Tibial nerve (tissue), 4 donors: Measurements from ENCODE around the gene NRCAM. TPM values are rescaled to one million over a fixed set of nuclear protein-coding genes. Genes with fewer than 3 reads are reported as not detected.

ENCODE experiments used
- DNase-seq, 2 donors: peaks; one replicate each; pipeline ENCODE4 v3.0.0-alpha.2; 2019; ENCODE audit warnings: low spot score in 2 of 2
- H3K27ac ChIP-seq, 4 donors: fragments of 200-600 bp; sonication (generic) in 3 of 4; one replicate each; pipeline ENCODE4 v1.5.1; 2017 to 2019; ENCODE audit warnings: mild to moderate bottlenecking in 1 of 4
- H3K27me3 ChIP-seq, 2 donors: fragments of 200-600 bp; sonication (generic) in 1 of 2; one replicate each; pipeline versions ENCODE4 v1.5.1 to v1.6.0; 2017 to 2019
- H3K36me3 ChIP-seq, 3 donors: fragments of 200-600 bp; sonication (generic); one replicate each; pipeline ENCODE4 v1.5.1; 2018 to 2019
- H3K4me1 ChIP-seq, 4 donors: fragments of 200-600 bp; sonication (generic) in 3 of 4; one replicate each; pipeline ENCODE4 v1.5.1; 2017 to 2019
- H3K4me3 ChIP-seq, 4 donors: fragments of 200-600 bp; sonication (generic) in 3 of 4; one replicate each; pipeline ENCODE4 v1.5.1; 2017 to 2019; ENCODE audit warnings: mild to moderate bottlenecking in 1 of 4, moderate library complexity in 1 of 4
- H3K9me3 ChIP-seq, 4 donors: fragments of 200-600 bp; sonication (generic) in 3 of 4; one replicate each; pipeline ENCODE4 v1.5.1; 2017 to 2019
- EP300 ChIP-seq, 2 donors: sonication (generic); formaldehyde crosslinking; IDR thresholded peaks; one replicate each; pipeline ENCODE4 v1.6.1; 2017; ENCODE audit warnings: antibody characterized with exemption in 2 of 2, mild to moderate bottlenecking in 1 of 2
- POLR2A ChIP-seq, 2 donors: fragments of 450-650 bp; IDR thresholded peaks; one replicate each; pipeline ENCODE4 v1.6.1; 2017; ENCODE audit warnings: antibody characterized with exemption in 2 of 2, mild to moderate bottlenecking in 2 of 2, moderate library complexity in 2 of 2
- WGBS, 2 donors: methylation state at CpG; one replicate each; pipeline ENCODE4 v1.1.5; 2018; 5-methylcytosine and 5-hydroxymethylcytosine counted together
- total RNA-seq, 4 donors: library from RNA; depleted of rRNA; stranded (reverse); fragments of >200 nt; gene quantifications; one replicate each; pipeline ENCODE4 v1.1.0, GENCODE V29; 2016
- TF ChIP-seq, protein P1 (sequence below), 5 experiments: fragments of 200-600 bp in 3 of 5; fragments of 450-650 bp in 2 of 5; sonication (generic) in 3 of 5; IDR thresholded peaks; one replicate each; pipeline ENCODE4 v1.5.1; 2016 to 2019; ENCODE audit warnings: antibody characterized with exemption in 5 of 5, mild to moderate bottlenecking in 3 of 5, moderate library complexity in 2 of 5

NRCAM gene
- total RNA-seq, 4 donors from 2014 or later = 16.5 to 87.4 (median 22.4) TPM

DNA sequence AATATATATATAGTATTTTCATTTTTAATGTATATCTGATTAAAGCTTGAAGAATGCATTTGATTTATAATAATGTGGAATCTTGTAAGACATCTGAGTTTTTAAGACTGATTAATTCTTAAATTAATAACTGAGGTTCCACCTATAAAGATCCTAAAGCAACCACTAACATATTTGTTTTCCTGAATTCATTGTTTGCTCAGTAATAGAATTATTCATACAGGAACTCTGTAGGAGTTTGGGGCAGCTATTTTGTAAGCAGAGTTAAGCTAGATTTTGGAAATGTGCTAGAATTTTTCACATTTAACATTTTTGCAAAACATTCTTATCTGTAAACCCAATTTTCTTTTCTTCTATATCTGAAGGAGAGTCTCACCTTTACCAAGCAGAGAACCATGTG is 88.9 kb downstream of the NRCAM start:
- DNase-seq = no peak
- Histone ChIP-seq H3K36me3 (no peaks in the 10 kb centered on the region), H3K27ac (no peak overlapping the region), H3K4me3 (no peak overlapping the region), H3K4me1 (no peaks in the 10 kb centered on the region), H3K27me3 (no peaks in the 10 kb centered on the region), H3K9me3 (no peaks in the 10 kb centered on the region)
- TF ChIP-seq EP300 (IDR thresholded peaks at IDR 0.05) = no peak
- TF ChIP-seq, protein P1, sequence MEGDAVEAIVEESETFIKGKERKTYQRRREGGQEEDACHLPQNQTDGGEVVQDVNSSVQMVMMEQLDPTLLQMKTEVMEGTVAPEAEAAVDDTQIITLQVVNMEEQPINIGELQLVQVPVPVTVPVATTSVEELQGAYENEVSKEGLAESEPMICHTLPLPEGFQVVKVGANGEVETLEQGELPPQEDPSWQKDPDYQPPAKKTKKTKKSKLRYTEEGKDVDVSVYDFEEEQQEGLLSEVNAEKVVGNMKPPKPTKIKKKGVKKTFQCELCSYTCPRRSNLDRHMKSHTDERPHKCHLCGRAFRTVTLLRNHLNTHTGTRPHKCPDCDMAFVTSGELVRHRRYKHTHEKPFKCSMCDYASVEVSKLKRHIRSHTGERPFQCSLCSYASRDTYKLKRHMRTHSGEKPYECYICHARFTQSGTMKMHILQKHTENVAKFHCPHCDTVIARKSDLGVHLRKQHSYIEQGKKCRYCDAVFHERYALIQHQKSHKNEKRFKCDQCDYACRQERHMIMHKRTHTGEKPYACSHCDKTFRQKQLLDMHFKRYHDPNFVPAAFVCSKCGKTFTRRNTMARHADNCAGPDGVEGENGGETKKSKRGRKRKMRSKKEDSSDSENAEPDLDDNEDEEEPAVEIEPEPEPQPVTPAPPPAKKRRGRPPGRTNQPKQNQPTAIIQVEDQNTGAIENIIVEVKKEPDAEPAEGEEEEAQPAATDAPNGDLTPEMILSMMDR (IDR thresholded peaks at IDR 0.05) = no peak
- TF ChIP-seq POLR2A (IDR thresholded peaks at IDR 0.05) = no peak

DNA sequence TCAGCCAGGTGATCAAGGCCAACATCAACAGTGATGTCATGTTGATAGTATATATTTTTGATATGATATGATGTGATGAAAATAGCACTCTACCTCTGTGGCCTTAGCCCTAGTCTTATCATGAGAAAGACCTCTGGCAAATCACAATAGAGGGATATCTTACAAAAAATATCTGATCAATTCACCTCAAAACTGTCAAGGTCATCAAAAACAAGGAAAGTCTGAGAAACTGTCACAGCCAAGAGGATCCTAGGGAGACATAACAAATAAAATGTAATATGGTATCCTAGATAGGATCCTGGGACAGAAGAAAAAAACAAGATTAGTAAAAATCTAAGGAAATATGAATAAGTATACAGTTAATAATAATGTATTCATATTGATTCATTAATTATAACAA is 92.6 kb downstream of the NRCAM start:
- H3K4me3 ChIP-seq = no peak overlapping the region
- no peaks in the 10 kb centered on the region for H3K27me3 ChIP-seq
- H3K36me3 ChIP-seq = no peaks in the 10 kb centered on the region

DNA sequence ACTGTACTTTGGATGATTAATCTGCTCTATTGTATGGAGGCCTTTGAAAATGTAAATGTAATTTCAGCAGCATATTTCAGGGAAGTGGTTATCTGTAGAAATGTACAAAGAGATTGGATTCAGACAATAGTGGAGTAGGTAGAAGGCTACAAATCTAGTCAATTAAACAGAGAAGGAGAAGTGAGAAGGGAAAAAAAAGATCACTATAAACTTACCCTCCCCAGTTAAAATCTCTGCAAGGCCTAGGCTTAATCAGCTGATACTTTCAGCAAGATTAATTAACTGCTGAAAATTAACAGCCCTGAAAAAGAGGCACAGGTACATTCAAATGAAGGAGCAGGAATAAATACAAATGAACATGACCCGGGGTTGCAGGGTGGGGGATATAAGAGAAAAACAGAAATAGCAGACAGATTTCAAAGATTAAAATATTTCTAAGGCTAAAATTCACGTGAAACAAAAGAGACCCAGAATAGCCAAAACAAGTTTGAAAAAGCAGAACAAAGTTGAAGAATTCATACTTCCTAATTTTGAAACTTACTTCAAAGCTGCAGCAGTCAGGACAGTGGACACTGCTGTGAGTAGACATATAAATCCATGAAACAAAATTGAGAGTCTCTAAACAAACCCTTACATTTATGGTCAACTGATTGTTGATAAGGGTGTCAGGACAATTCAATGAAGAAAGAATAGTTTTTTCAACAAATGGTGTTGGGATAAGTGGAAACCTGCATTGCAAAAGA is 96.0 kb downstream of the NRCAM start:
- H3K27ac ChIP-seq = no peak overlapping the region
- H3K4me3 ChIP-seq = no peak overlapping the region
- TF ChIP-seq POLR2A (IDR thresholded peaks at IDR 0.05) (no peak), EP300 (IDR thresholded peaks at IDR 0.05) (no peak)
- TF ChIP-seq, protein P1 (IDR thresholded peaks at IDR 0.05) = no peak
- DNase-seq = no peak
- no peaks in the 10 kb centered on the region for H3K9me3 ChIP-seq
- H3K36me3 ChIP-seq = no peaks in the 10 kb centered on the region
- 61 to 66% methylated on average over 2 of the region's 2 CpGs for WGBS, 2 donors
- no peaks in the 10 kb centered on the region for H3K27me3 ChIP-seq
- H3K4me1 ChIP-seq = no peaks in the 10 kb centered on the region

More for the DNA sequence above, 92.6 kb downstream of the NRCAM start:
- Histone ChIP-seq H3K27ac (no peak overlapping the region), H3K4me1 (no peaks in the 10 kb centered on the region), H3K9me3 (no peaks in the 10 kb centered on the region)
- no peak for DNase-seq
- TF ChIP-seq, protein P1 (IDR thresholded peaks at IDR 0.05) = no peak

DNA sequence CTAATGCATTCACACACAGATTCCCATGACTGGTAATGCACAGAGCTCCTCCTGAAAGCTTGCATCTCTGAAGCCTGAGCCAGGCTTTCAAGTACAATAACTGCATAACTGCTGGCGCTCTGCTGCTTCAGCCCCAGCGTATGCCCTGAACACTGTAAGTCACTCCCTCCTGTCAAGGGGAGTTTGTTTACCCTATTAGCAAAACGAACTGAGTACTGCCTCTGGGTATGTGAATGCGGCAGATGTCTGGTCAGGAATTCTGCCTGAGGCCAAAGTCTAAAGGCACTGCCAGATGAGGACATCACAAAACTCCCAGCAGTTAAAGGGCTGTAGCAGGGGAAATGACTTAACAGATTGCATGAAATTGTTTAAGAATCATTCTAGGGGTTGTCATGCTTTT is 97.7 kb downstream of the NRCAM start:
- DNase-seq = no peak
- H3K9me3 ChIP-seq = no peaks in the 10 kb centered on the region
- no peaks in the 10 kb centered on the region for H3K36me3 ChIP-seq
- no peaks in the 10 kb centered on the region for H3K27me3 ChIP-seq
- no peak overlapping the region for H3K27ac ChIP-seq
- no peak overlapping the region for H3K4me3 ChIP-seq
- H3K4me1 ChIP-seq = no peaks in the 10 kb centered on the region
- TF ChIP-seq POLR2A (IDR thresholded peaks at IDR 0.05) (no peak), EP300 (IDR thresholded peaks at IDR 0.05) (no peak)
- TF ChIP-seq, protein P1 (IDR thresholded peaks at IDR 0.05) = no peak
- WGBS, 2 donors = 60% methylated on average over 4 of the region's 4 CpGs

DNA sequence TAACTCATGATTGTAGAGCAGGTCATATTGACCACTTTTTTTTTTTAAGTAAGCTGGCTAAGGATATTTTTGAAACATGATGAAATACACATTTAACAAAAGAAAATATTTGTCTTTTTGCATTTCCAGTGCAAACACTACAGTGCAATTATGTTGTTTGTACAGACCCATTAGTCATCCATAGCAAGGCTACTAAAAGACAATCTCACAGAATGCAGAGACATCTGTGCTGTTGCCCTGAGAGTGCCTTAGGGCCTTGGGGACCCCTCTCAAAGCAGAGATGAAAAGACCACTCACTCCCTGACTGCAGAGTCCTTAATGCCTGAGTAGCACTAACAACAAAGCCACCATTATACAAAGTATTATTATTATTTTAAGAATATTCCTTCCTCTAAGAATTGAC is 104.5 kb downstream of the NRCAM start:
- no peaks in the 10 kb centered on the region for H3K9me3 ChIP-seq
- H3K36me3 ChIP-seq = no peaks in the 10 kb centered on the region
- H3K4me1 ChIP-seq = no peaks in the 10 kb centered on the region
- no peak overlapping the region for H3K27ac ChIP-seq
- no peak for DNase-seq
- no peak overlapping the region for H3K4me3 ChIP-seq
- TF ChIP-seq POLR2A (IDR thresholded peaks at IDR 0.05) (no peak), EP300 (IDR thresholded peaks at IDR 0.05) (no peak)
- TF ChIP-seq, protein P1 (IDR thresholded peaks at IDR 0.05) = no peak
- H3K27me3 ChIP-seq = no peaks in the 10 kb centered on the region
